Activated CD8-positive, alpha-beta memory T cell treated with anti-CD3 and anti-CD28 coated beads for 36 hours (primary cell): ENCODE data around the gene NACC2. TPM values are rescaled to one million over a fixed set of nuclear protein-coding genes. Genes with fewer than 3 reads are reported as not detected.
"Not testable (repeated sequence)": the region's sequence is repeated elsewhere in the genome, so short reads cannot be mapped to it uniquely, and the experiment has no call there.

Experiments used
- CTCF ChIA-PET: fragments of 350-600 bp; sonication (Branson Sonifier 250); formaldehyde crosslinking; loops from one replicate; lab custom pipeline; 2021; ENCODE audit warnings: antibody characterized with exemption; lab: Charles Lee
- POLR2A ChIA-PET: fragments of 350-600 bp; sonication (Branson Sonifier 250); formaldehyde crosslinking; loops from one replicate; lab custom pipeline; 2021; ENCODE audit warnings: antibody characterized with exemption; lab: Charles Lee
- total RNA-seq, 2 experiments: library from RNA; stranded (reverse); gene quantifications; one replicate each; pipeline ENCODE4 v1.2.3, GENCODE V29; 2021

NACC2 gene
- total RNA-seq, 2 experiments from 2014 or later = 8.4 to 8.5 TPM

GRCh38 chr9:136103651-136104487 lies 8.8 kb upstream of the NACC2 start:
- CTCF ChIA-PET = interaction anchor here (0.9 kb wide), 1 partner anchor 16 kb away, joined by 4 read pairs; no protein-coding TSS in a partner anchor
- POLR2A ChIA-PET = interaction anchor here (1.1 kb wide), 1 partner anchor 8 kb away, joined by 4 read pairs; no protein-coding TSS in a partner anchor

- CTCF ChIA-PET, POLR2A ChIA-PET: not testable (repeated sequence)
Measured at GRCh38 chr9:136101615-136102074, 6.6 kb upstream of the NACC2 start.

DNA sequence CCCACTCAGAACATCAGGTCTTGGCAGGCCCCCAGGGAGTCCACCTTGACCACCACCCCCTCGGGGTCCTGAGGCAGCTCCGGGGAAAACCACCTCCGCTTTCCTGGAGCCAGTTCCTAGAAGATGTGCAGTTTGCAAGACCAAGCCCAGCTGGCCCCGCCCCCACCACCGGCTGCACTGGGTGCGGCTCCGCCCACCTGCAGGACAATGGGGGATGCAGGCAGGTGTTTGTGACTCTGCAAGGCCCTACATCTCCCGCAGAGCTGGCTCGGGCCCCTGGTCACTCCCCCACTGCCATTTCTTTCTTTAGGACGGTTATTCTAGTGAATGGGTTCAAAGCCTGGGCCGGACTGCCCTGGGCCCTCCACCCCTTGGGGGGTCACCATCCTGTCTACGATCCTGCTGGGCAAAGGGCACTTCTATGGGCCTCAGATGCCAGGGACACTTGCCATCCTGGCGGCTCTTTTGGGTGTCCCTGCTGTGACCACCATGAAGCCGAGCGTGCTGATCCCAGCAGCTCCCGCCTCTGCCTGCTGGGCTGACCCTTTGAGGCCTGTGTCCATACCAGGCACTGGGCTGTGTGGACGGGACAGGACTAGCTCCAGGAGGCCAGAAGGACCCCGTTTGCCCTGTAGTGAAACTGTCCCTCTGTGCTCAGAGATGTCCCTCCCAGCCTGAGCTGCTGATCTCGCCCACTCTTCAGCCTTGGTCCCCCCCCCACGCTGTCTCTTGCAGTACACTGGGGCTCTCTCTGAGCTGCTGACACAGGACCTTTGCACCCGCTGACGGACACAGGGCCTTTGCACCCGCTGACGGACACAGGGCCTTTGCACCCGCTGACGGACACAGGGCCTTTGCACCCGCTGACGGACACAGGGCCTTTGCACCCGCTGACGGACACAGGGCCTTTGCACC lies 5.9 kb upstream of the NACC2 start:
- CTCF ChIA-PET = no interaction called here

DNA sequence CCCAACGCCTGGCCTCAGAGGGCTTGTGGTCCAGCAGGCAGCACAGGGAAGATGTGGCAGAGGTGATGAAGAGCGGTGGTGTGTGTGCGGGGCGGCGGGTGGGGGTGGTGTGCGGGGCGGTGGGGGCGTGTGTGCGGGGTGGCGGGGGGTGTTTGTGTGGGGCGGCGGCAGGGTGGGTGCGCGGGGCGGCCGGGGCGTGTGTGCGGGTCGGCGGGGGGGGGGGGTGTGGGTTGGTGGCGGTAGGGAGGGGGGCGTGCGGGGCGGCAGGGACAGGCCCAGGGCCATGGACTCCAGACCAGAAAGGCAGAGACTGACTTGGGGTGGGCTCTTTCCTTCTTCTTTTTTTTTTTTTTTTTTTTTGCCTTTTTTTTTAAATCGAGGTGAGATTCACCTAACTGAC lies 4.5 kb upstream of the NACC2 start:
- CTCF ChIA-PET = no interaction called here
- POLR2A ChIA-PET = interaction anchor here (0.7 kb wide), 1 partner anchor 10 kb away, joined by 3 read pairs; no protein-coding TSS in a partner anchor

More for the DNA sequence above, 5.9 kb upstream of the NACC2 start:
- POLR2A ChIA-PET = no interaction called here

DNA sequence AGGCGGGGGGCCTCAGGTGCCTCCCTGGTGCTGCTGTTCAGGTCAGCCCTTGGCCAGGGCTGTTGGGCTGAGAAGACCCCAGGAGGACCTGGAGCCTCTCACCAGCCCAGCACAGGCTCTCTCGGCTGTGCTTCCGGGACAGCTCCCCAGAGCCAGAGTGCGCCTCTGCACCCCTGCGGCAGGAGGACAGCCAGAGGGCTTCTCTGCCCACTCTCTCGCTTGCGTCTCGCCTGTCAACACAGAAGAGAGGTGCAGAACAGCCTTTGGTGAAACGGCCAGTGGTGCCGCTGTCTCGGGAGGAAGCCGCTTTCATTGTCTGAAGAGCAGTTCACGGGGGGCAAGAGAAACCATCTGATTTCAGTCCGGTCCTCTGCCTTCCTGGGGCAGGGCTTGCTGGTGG lies 3.8 kb upstream of the NACC2 start:
- ChIA-PET CTCF (no interaction called here), POLR2A (no interaction called here)

GRCh38 chr9:136098210-136098609 lies 3.1 kb upstream of the NACC2 start:
- CTCF ChIA-PET = interaction anchor here (1.8 kb wide), 1 partner anchor 11 kb away, joined by 6 read pairs; no protein-coding TSS in a partner anchor
- POLR2A ChIA-PET = no interaction called here

DNA sequence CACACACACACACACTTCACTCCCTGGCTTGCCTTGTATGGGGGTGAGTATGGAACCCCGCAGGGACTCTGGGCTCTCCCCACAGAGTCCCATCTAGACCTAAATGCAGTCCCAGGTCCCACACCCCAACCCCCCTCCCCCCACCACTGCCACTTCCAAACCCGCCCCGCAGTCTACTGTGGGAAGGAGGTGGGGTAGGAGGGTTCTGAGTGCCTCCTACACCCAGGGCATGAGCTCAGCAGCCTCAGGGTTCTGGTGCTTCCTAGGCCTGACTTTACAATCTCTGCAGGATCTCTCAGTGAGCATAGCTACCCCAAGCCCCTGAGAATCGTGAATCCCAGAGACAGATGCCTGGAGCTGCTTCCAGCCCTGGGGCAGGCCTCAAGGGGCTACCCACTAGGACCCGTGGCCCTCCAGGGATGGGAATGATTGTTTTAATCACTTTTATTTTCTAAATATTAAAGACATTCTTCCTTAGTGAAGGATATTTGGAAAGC lies 1.5 kb upstream of the NACC2 start:
- CTCF ChIA-PET = interaction anchor here (1.8 to 2.6 kb wide), 4 partner anchors 11 to 129 kb away, joined by 6 to 13 read pairs (median 8); no protein-coding TSS in a partner anchor

GRCh38 chr9:136093995-136094881 lies 851 bp downstream of the NACC2 start:
- POLR2A ChIA-PET = interaction anchor here (1.3 to 2.9 kb wide), 3 partner anchors 12 to 24 kb away, joined by 4 to 18 read pairs (median 9); partner anchors contain the start of gene TMEM250
- CTCF ChIA-PET = interaction anchor here (0.6 to 2.1 kb wide), 8 partner anchors 9 to 1997 kb away, joined by 3 to 11 read pairs (median 4); no protein-coding TSS in a partner anchor

More for the DNA sequence above, 1.5 kb upstream of the NACC2 start:
- POLR2A ChIA-PET = interaction anchor here (0.5 to 0.9 kb wide), 2 partner anchors 13 to 17 kb away, joined by 3 read pairs; no protein-coding TSS in a partner anchor

DNA sequence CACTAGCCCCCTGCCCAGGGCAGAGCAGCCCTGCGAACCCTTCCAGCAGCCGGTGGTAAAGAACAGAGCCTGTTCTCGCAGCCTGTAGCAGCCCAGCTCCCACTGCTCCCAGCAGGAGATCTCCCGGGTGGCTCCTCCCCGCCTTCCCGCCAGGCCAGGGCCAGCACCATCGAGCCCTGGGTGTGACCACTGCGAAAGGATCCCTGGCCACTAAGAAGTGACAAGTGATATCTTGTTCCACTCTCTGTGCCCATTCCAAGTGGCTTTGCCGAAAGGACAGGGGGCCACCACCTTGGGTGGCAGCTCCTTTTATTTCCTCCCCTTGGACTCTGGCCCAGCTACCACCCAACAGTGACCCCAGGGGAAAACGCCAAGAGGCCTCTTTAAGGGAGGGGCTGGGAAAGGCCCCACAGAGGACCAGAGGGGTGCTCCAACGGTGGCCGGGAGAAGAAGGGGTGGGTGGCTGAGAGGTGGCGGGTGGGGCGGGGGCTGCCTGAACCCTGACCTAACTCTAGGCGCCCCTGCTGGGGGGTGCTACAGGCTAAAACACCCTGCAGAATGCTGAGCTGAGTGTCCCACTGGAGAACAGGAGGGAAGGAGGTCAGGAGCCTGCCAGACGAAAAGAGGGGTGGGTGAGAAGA lies 1.6 kb downstream of the NACC2 start:
- ChIA-PET POLR2A (interaction anchor here (1.3 to 2.9 kb wide), 2 partner anchors 12 to 17 kb away, joined by 4 to 18 read pairs; no protein-coding TSS in a partner anchor), CTCF (interaction anchor here (1.0 to 2.1 kb wide), 6 partner anchors 8 to 126 kb away, joined by 3 to 11 read pairs (median 4); no protein-coding TSS in a partner anchor)

GRCh38 chr9:136092741-136093140 lies 2.3 kb downstream of the NACC2 start:
- ChIA-PET POLR2A (no interaction called here), CTCF (interaction anchor here (1.3 to 2.1 kb wide), 2 partner anchors 30 to 126 kb away, joined by 3 to 11 read pairs; no protein-coding TSS in a partner anchor)

DNA sequence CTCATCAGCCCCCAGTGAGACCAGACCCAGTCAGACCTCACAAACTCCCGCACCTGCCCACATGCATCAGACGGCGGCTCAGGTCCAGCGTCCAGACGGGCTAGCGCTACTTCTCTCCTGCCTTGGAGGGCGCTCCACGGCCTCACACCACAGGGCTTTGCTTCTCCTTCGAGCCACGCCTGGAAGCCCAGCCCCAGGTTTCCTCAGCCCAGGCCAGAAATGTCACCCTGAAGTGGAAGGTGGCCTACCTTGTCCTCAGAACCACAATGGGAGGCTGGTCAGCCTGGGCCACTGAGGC lies 2.8 kb downstream of the NACC2 start:
- CTCF ChIA-PET = interaction anchor here (1.0 to 4.0 kb wide), 2 partner anchors 27 to 31 kb away, joined by 3 to 27 read pairs; no protein-coding TSS in a partner anchor
- POLR2A ChIA-PET = no interaction called here

GRCh38 chr9:136091582-136092352 lies 3.3 kb downstream of the NACC2 start:
- POLR2A ChIA-PET = no interaction called here

DNA sequence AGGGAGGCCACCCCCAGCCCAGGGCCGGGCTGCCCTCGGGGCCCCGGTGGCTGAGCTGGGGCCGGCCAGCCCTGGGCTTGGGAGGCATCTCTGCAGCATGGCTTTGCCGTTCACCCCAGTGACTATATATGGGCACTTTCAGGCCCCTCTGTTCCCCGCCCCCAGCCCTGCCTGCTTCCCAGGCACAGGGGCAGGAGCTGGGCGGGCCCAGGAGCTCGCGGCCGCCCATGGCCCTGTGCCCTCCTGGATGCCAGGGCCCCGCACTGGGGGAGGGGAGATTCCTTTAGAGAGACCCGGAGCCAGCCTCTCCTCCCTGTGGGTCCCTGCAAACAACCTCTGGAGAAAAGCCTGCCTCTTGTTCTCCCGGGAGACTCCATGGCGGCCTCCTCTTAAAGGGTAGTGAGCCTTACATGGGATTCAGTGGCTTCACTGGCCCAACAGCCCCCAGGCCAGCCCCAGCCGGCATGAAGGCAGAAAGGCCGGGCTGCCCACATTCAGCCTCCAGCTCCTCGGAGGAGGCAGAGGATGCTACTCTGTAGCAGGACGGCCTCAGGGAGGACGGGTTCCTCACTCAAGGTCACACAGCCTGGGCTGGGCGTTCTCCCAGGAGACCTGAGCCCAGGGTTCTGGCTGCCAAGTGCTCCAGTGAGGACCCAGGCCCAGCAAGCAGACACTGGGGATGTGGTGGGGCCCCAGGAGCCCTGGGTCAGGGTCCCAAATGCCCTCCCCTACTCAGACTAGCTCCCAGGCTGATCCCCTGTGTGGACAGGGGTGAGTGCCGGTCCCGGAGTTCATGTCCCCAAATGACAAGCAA lies 4.1 kb downstream of the NACC2 start:
- ChIA-PET CTCF (interaction anchor here (0.7 to 4.0 kb wide), 4 partner anchors 27 to 48 kb away, joined by 3 to 27 read pairs (median 4); partner anchors contain the start of gene TMEM250), POLR2A (no interaction called here)

More at GRCh38 chr9:136091582-136092352, 3.3 kb downstream of the NACC2 start:
- CTCF ChIA-PET = interaction anchor here (1.0 to 4.0 kb wide), 2 partner anchors 28 to 31 kb away, joined by 3 to 27 read pairs; no protein-coding TSS in a partner anchor

DNA sequence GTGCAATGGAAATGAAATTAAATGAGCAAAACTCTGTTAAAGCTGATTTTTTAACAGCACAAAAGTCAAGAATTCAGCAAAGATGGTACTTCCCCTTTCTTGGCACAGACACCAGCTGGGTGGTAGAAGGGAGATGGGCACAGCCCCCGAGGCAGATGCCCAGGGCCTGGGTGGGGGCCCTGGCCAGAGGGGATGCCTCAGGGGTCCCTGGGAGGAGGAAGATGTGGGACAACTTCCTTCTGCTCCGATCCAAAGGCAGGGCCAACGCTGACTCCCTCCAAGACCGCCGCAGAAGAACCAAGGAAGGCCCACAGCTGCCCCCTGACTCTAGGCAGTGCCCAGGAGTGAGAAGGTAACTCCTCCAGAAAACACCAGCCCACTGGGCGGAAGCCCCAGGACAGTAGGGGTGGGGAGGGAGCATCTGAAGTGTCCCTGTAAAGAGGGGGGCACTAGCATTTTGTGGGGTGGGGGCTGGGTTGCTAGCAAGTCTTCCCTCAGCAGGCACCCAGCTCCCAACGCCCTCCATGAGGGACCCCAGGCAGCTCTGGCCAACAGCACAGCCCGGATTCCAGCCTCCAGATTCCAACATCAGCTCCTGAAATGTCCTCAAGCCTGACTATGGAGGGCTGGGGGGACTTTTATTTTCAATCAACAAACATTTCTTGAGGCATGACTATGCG lies 4.9 kb downstream of the NACC2 start:
- ChIA-PET POLR2A (no interaction called here), CTCF (interaction anchor here (0.7 to 4.0 kb wide), 7 partner anchors 15 to 236 kb away, joined by 3 to 27 read pairs (median 3); partner anchors contain the start of gene TMEM250)

DNA sequence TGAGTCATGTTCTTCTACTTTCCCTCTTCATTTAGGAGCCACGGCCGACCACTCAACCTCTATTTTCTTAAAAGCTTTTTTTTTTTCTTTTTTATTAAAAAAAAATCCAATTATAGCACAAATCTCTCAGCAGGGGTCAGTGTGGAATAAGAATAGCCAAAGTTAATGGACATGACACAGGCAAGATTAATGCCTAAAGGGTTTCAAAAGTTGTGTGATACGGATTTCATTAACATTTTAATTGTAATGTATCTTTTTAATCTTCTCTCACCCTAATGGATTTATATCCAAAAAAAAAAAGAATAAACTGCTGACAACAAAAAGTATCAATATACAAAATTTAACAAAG lies 5.4 kb downstream of the NACC2 start:
- ChIA-PET POLR2A (interaction anchor here (0.6 kb wide), 3 partner anchors 10 to 320 kb away, joined by 3 read pairs; partner anchors contain the start of gene TMEM250), CTCF (interaction anchor here (0.7 to 4.0 kb wide), 7 partner anchors 14 to 237 kb away, joined by 3 to 27 read pairs (median 3); no protein-coding TSS in a partner anchor)
